ENCODE measurements around the gene PDE1A. TPM values are rescaled to one million over a fixed set of nuclear protein-coding genes. Genes with fewer than 3 reads are reported as not detected.

PDE1A gene
- 0.07 to 0.43 TPM (median 0.15 TPM) in 5 replicates for total RNA-seq (2022; extraction: Qiagen RNA extraction; ENCODE audit: low read depth)

DNA sequence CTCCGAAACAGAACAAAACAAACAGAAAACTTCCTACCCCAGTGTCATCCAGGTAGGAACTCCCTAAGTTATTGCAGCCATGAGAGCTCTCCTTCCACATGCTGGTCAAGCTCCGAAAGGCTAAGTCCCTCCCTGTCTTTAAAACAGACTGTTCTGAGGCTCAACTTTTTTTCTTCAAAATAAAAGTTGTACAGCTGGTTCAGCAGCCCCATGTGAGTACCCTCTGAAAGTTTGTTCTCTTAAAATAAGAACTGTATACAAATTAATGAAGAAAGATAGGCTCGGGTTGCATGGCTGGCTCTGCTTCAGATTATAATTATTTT lies at the start of gene PDE1A:
Gene PDE1A, minus strand, starts transcription at position 119 of the 323 bp plus-strand sequence.

